Nephron (organoid): ENCODE data around the gene GDF2.
A peak's percentile ranks its signal among the peaks of the same experiment; 100 is the strongest.

Source experiments
- H3K27ac Mint-ChIP-seq, 3 experiments: 2 replicates each; pipeline ENCODE4 v1.8.0; 2020; ENCODE audit warnings: mixed read lengths in 3 of 3, mild to moderate bottlenecking in 2 of 3, moderate library complexity in 1 of 3
- H3K27me3 Mint-ChIP-seq: 2 replicates; pipeline ENCODE4 v1.8.0; 2021; ENCODE audit warnings: low read depth, mild to moderate bottlenecking, moderate library complexity, mixed read lengths
- H3K36me3 Mint-ChIP-seq: 2 replicates; pipeline ENCODE4 v1.8.0; 2020; ENCODE audit warnings: low read depth, mixed read lengths
- H3K4me1 Mint-ChIP-seq: 2 replicates; pipeline ENCODE4 v1.8.0; 2020; ENCODE audit warnings: mixed read lengths
- H3K4me3 Mint-ChIP-seq, 3 experiments: 2 replicates each; pipeline ENCODE4 v1.8.0; 2020; ENCODE audit warnings: mild to moderate bottlenecking in 3 of 3, mixed read lengths in 3 of 3, moderate library complexity in 2 of 3
- H3K9me3 Mint-ChIP-seq: 2 replicates; pipeline ENCODE4 v1.8.0; 2020; ENCODE audit warnings: mixed read lengths
- CTCF ChIP-seq, 3 experiments: fragments of 200-600 bp; sonication (generic); IDR thresholded peaks; one replicate each; pipeline ENCODE4 v1.5.0; 2021; ENCODE audit warnings: antibody characterized with exemption in 3 of 3; ENCODE audit not compliant: unreplicated experiment in 3 of 3

Gene GDF2

DNA sequence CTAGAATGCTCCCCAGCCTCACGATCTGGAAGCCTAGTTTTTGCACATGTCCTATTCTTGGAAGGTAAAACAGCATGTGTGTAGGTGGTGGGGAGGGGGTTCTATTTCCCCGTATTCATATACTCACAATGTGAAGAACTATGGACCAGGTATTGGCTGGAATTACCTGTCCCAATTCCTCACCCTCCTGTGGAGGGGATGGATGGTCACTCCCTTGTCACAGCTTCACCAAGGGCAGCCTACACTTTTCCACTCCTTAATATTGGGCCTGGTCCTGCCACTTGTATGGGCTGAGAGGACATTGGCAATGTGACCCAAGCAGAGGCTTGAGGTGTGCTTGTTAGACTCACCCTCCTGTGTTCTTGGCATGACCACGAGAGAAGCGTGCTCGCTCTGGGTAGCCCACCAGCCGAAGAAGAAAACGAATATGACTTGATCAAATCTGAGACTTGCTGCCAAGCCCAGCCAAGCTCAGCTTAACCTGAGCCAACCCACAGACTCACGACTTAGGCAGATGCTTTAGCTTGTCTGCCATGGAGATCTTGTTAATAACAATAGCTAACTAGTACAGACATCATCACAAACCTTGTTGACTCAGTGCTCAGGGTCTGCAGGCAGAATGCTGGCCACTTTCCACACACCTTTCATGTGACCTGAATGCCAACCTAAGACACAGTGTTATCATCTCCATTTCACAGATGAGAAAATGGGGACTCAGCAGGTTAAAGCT, 44.6 kb downstream of the GDF2 start:
- Mint-ChIP-seq H3K36me3 (no peaks in the 10 kb centered on the region), H3K9me3 (no peaks in the 10 kb centered on the region)
- no peak for TF ChIP-seq CTCF (IDR thresholded peaks at IDR 0.05; ENCODE audit: unreplicated experiment in 3 of 3)

GRCh38 chr10:47367646-47368045, 45.4 kb downstream of the GDF2 start:
- Mint-ChIP-seq H3K9me3 (no peaks in the 10 kb centered on the region), H3K4me3 (no peak overlapping the region), H3K4me1 (peaks cover 12% of the 10 kb centered on the region), H3K36me3 (no peaks in the 10 kb centered on the region), H3K27ac (no peak overlapping the region), H3K27me3 (peaks cover 10% of the 10 kb centered on the region)
- TF ChIP-seq CTCF (IDR thresholded peaks at IDR 0.05; ENCODE audit: unreplicated experiment in 3 of 3) = no peak

More for the DNA sequence above, 44.6 kb downstream of the GDF2 start:
- Mint-ChIP-seq H3K27me3 (peaks cover 10% of the 10 kb centered on the region), H3K4me3 (no peak overlapping the region), H3K4me1 (peaks cover 12% of the 10 kb centered on the region), H3K27ac (no peak overlapping the region)

DNA sequence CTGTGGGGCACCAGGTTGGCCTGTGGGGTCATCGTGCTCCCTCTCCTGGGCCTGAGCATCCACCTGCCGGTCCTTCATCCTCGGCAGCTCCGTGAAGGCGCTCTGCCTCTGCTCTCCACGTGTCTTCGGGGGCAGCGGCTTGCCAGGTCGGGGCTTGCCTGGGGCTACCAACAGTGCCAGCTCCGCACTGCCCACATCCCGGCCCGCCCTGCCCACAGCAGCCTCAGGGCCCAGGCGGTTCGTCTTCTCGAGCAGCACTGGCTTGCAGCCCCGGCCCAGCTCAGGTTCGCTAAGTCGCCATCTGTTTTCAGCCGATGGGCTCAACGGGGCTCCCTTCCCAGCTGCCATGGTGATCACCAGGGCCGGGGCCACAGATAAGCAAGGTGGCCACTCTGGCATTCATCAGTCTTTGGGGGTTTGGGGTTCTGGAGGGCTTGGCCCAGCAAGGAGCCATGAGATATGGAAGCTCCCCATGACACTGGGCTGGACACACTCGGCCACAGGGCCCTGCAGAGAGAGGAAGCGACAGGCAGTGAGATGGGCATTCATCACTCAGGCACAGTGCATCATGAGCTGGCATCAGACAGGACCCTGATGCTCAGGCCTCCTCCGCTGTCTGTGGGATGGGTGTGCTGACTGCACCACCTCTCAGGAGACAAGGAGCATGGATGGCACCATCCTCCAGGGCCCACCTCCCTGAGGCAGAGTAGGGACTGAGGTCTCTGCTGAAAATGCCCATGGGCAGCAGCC, 46.4 kb downstream of the GDF2 start:
- H3K36me3 Mint-ChIP-seq = no peaks in the 10 kb centered on the region
- no peak for TF ChIP-seq CTCF (IDR thresholded peaks at IDR 0.05; ENCODE audit: unreplicated experiment in 3 of 3)
- no peak overlapping the region for H3K27ac Mint-ChIP-seq
- H3K27me3 Mint-ChIP-seq = peaks cover 14% of the 10 kb centered on the region
- H3K9me3 Mint-ChIP-seq = no peaks in the 10 kb centered on the region
- H3K4me1 Mint-ChIP-seq = peaks cover 18% of the 10 kb centered on the region
- H3K4me3 Mint-ChIP-seq = no peak overlapping the region

DNA sequence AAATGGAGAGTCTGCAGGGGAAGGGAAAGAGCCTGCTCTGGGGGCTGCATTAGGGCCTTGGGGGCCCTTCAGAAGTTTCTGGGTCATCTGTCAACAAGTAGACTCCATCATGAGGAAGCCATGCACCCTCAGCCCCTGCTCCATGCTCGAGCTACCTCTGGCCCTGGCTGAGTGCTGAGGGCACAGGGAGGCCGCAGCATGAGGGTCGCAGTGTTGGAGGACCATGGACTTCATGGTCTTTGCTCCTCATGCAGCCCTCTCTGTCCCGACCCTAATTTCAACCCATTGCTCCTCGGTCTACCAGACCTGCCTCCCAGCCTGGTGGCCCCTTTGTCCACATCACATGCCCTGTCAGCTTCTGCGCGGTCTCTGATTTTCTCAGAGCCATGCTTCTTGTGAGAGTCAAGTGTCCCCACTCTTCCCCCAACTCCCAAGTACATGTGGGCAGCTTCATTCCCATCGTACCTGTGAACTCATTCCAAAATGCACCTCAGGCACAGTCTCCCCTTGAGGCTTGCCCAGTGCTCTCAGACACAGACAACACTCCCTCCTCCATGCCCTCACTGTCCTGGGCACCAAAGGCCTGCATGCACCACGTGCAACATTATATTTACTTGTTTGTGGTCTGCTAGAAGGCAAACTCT, 47.1 kb downstream of the GDF2 start:
- Mint-ChIP-seq H3K4me1 (peaks cover 15% of the 10 kb centered on the region), H3K9me3 (no peaks in the 10 kb centered on the region), H3K27me3 (peaks cover 14% of the 10 kb centered on the region), H3K36me3 (no peaks in the 10 kb centered on the region), H3K27ac (peak overlapping the region in 1 of 3 experiments; percentile 40), H3K4me3 (no peak overlapping the region)
- no peak for TF ChIP-seq CTCF (IDR thresholded peaks at IDR 0.05; ENCODE audit: unreplicated experiment in 3 of 3)

DNA sequence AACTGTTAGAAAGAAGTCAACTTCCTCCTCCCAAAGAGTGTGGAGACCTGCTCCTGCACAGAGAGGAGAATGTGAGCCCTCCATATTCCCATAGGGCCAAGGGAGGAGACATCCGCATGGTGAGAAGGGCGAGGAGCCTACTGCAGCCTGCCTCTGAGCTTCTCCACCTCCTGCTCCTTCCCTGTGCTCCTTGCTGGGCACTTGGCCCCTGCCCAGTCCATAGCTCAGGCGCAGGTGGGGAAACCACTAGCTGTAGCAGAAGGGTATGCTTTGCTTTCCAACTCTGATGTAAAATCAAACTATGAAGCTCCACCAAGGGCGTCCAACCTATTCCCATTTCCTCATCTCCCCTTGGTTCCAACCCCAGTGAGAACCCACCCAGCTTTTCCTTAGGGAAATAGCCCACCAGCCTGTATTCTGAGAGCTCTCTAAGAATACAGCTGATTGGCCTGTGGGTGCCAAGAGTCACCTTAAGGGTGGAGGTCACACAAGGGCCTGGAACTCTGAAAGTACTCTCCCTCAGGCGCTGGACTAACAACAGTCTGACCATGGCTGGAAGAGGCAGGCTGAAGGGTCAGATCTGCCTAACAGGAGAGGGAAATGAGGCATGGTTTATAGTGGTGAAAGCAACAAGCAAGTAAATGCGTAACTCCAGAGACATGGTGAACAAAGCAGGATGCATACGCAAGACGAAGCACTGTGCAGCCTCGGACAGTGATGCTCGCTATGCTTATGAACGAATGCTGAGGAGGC, 47.9 kb downstream of the GDF2 start:
- Mint-ChIP-seq H3K27me3 (peaks cover 14% of the 10 kb centered on the region), H3K36me3 (no peaks in the 10 kb centered on the region), H3K9me3 (no peaks in the 10 kb centered on the region), H3K4me3 (no peak overlapping the region), H3K4me1 (peaks cover 19% of the 10 kb centered on the region), H3K27ac (peak overlapping the region in 1 of 3 experiments; percentile 82)
- no peak for TF ChIP-seq CTCF (IDR thresholded peaks at IDR 0.05; ENCODE audit: unreplicated experiment in 3 of 3)
